GM12891 (cell line): ENCODE measurements around the gene MEF2D.

Experiments
- POLR2A ChIP-seq: IDR thresholded peaks from 2 replicates; pipeline ENCODE4 v1.6.1; 2011; ENCODE audit warnings: low read depth, low read length, control low read depth
- POLR2AphosphoS5 ChIP-seq: IDR thresholded peaks from 2 replicates; pipeline ENCODE4 v1.6.1; 2011; ENCODE audit warnings: low read depth, low read length, control low read depth
- SPI1 ChIP-seq: IDR thresholded peaks from 2 replicates; pipeline ENCODE4 v1.6.1; 2011; ENCODE audit warnings: low read depth, low read length, control low read depth
- TAF1 ChIP-seq: IDR thresholded peaks from 2 replicates; pipeline ENCODE4 v1.6.1; 2011; ENCODE audit warnings: low read depth, low read length, control low read depth

- TF ChIP-seq POLR2AphosphoS5 (no peak), POLR2A (no peak), TAF1 (no peak), SPI1 (no peak)
Observed at GRCh38 chr1:156550346-156550745, 49.8 kb upstream of the MEF2D start.
